K562 (cell line): Measurements from ENCODE around the gene USH2A. TPM values are rescaled to one million over a fixed set of nuclear protein-coding genes. Genes with fewer than 3 reads are reported as not detected.

Source experiments
- ATAC-seq: fragments of 200-7000 bp; cut with Tn5 transposase; 3 replicates; pipeline ENCODE4 v1.9.1; 2020; ENCODE audit warnings: moderate library complexity
- BruUV-seq: library from RNA; stranded (reverse); fragments of 400-500 nt; replicated peaks from 2 replicates; lab custom pipeline; 2021; lab: Mats Ljungman, UMichigan
- CTCF ChIA-PET: fragments of 300-600 bp; formaldehyde crosslinking; extraction: SDS; loops from one replicate; lab custom pipeline; 2021; ENCODE audit warnings: low intra/inter-chr PET ratio; lab: Yijun Ruan, JAX
- POLR2A ChIA-PET: fragments of 300-600, 350-650 bp; sonication (Branson Sonifier 250); formaldehyde crosslinking; extraction: SDS; loops from one replicate; lab custom pipeline; 2021; ENCODE audit warnings: antibody characterized with exemption, inconsistent platforms; lab: Yijun Ruan, JAX
- DNase-seq, 4 experiments: peaks; one replicate each; pipeline versions ENCODE4 v3.0.0 to v3.0.0-alpha.2; 2011 to 2018; ENCODE audit warnings: low spot score in 3 of 4, mixed read lengths in 3 of 4; ENCODE audit errors: extremely low read depth in 1 of 4
- FAIRE-seq: peaks from 2 replicates; lab custom pipeline; 2011; peaks lifted over from hg19 to GRCh38; lab: Jason Lieb, UNC
- H2AFZ ChIP-seq: 2 replicates; pipeline ENCODE4 v1.6.0; 2011; ENCODE audit warnings: low read depth, low read length, control low read depth, inconsistent platforms
- H3K27ac ChIP-seq: fragments of 200-600 bp; 3 replicates; pipeline ENCODE4 v1.8.0; 2011; ENCODE audit warnings: low read depth, mild to moderate bottlenecking, control low read depth, inconsistent platforms, low read length, moderate library complexity, mixed read lengths; ENCODE audit errors: extremely low read depth
- H3K27me3 ChIP-seq, 2 experiments: fragments of 300-600 bp in 1 of 2; 2 replicates in 1 of 2; 3 replicates in 1 of 2; pipeline versions ENCODE4 v1.6.0 to v1.8.0; 2011; ENCODE audit warnings: inconsistent platforms in 2 of 2, low read length in 2 of 2, mild to moderate bottlenecking in 1 of 2, mixed read lengths in 1 of 2, moderate library complexity in 1 of 2; ENCODE audit not compliant: control insufficient read depth in 2 of 2, insufficient read depth in 2 of 2
- H3K36me3 ChIP-seq: fragments of 300-600 bp; 3 replicates; pipeline ENCODE4 v1.8.0; 2011; ENCODE audit warnings: mild to moderate bottlenecking, low read length, inconsistent platforms; ENCODE audit not compliant: control insufficient read depth, insufficient read depth
- H3K4me1 ChIP-seq, 2 experiments: fragments of 200-600 bp in 1 of 2; replicated peaks in 1 of 2; 2 replicates in 1 of 2; 3 replicates in 1 of 2; pipeline versions ENCODE4 v1.5.1 to v1.8.0; 2011; ENCODE audit warnings: inconsistent platforms in 2 of 2, low read length in 2 of 2, mild to moderate bottlenecking in 1 of 2, mixed read lengths in 1 of 2, moderate library complexity in 1 of 2; ENCODE audit not compliant: control insufficient read depth in 2 of 2, insufficient read depth in 2 of 2
- H3K4me2 ChIP-seq: 2 replicates; pipeline ENCODE4 v1.6.1; 2011; ENCODE audit warnings: low read length, control low read depth, inconsistent platforms, mixed read lengths; ENCODE audit not compliant: insufficient read depth
- H3K4me3 ChIP-seq: fragments of 200-600 bp; sonication (generic), shearing (Covaris generic); 2 replicates; pipeline ENCODE4 v1.5.1; 2016; ENCODE audit warnings: control low read depth, inconsistent platforms
- H3K79me2 ChIP-seq: fragments of 200-600 bp; 3 replicates; pipeline ENCODE4 v1.8.0; 2011; ENCODE audit warnings: low read length, inconsistent platforms; ENCODE audit not compliant: control insufficient read depth, insufficient read depth
- H3K9ac ChIP-seq, 2 experiments: 2 replicates each; pipeline versions ENCODE4 v1.6.0 to v1.6.1; 2011; ENCODE audit warnings: low read depth in 2 of 2, low read length in 2 of 2, control low read depth in 1 of 2, inconsistent platforms in 1 of 2, mild to moderate bottlenecking in 1 of 2, mixed read lengths in 1 of 2; ENCODE audit not compliant: insufficient read depth in 1 of 2
- H3K9me1 ChIP-seq: one replicate; pipeline ENCODE4 v1.6.0; 2011; ENCODE audit warnings: inconsistent platforms, mild to moderate bottlenecking, low read length, moderate library complexity; ENCODE audit not compliant: control insufficient read depth, insufficient read depth
- H3K9me3 ChIP-seq: replicated peaks from 2 replicates; pipeline ENCODE4 v1.5.1; 2011; ENCODE audit warnings: low read depth, low read length, inconsistent platforms; ENCODE audit not compliant: control insufficient read depth, insufficient read depth
- H4K20me1 ChIP-seq: replicated peaks from 2 replicates; pipeline ENCODE4 v1.6.1; 2011; ENCODE audit warnings: low read length, inconsistent platforms, mixed read lengths; ENCODE audit not compliant: control insufficient read depth, insufficient read depth
- GATAD2B ChIP-seq: fragments of 450-650 bp; IDR thresholded peaks from 2 replicates; pipeline ENCODE4 v1.6.1; 2017; ENCODE audit warnings: mild to moderate bottlenecking, borderline replicate concordance
- HOMEZ ChIP-seq: fragments of 250-450 bp; sonication (Bioruptor Pico); IDR thresholded peaks from 2 replicates; pipeline ENCODE4 v1.4.0; 2020; ENCODE audit warnings: mild to moderate bottlenecking, moderate library complexity
- IRF2 ChIP-seq: sonication (generic); formaldehyde crosslinking; IDR thresholded peaks from 2 replicates; pipeline ENCODE4 v1.8.1; 2022; ENCODE audit warnings: mild to moderate bottlenecking, missing genetic modification reagents
- NCOA1 ChIP-seq: fragments of 450-650 bp; IDR thresholded peaks from 2 replicates; pipeline ENCODE4 v1.6.1; 2016; ENCODE audit warnings: low read depth
- NCOR1 ChIP-seq: fragments of 450-650 bp; IDR thresholded peaks from 2 replicates; pipeline ENCODE4 v1.6.1; 2016; ENCODE audit warnings: mild to moderate bottlenecking, moderate library complexity
- PHF20 ChIP-seq: fragments of 450-650 bp; IDR thresholded peaks from 2 replicates; pipeline ENCODE4 v1.6.1; 2018; ENCODE audit not compliant: partially characterized antibody
- RHOXF2B ChIP-seq: fragments of 250-450 bp; sonication (Bioruptor Pico); conservative IDR thresholded peaks from 2 replicates; pipeline ENCODE4 v1.5.1; 2021
- SREBF1 ChIP-seq: fragments of 150-350 bp; IDR thresholded peaks from 2 replicates; pipeline ENCODE4 v1.6.1; 2014; ENCODE audit warnings: antibody characterized with exemption, low read depth, low read length, borderline replicate concordance
- SREBF2 ChIP-seq: sonication (generic); formaldehyde crosslinking; IDR thresholded peaks from 2 replicates; pipeline ENCODE4 v1.4.0; 2020; ENCODE audit warnings: mild to moderate bottlenecking, missing genetic modification reagents
- XRCC5 ChIP-seq: fragments of 200-400 bp; formaldehyde crosslinking; IDR thresholded peaks from 2 replicates; pipeline ENCODE4 v1.6.1; 2017; ENCODE audit warnings: low read depth, mild to moderate bottlenecking, low read length
- ZBTB49 ChIP-seq: sonication (generic); formaldehyde crosslinking; IDR thresholded peaks from 2 replicates; pipeline ENCODE4 v1.8.0; 2022; ENCODE audit warnings: missing genetic modification reagents, mild to moderate bottlenecking, borderline replicate concordance
- ZNF133 ChIP-seq: fragments of 250-450 bp; sonication (Bioruptor Pico); IDR thresholded peaks from 2 replicates; pipeline ENCODE4 v1.4.0; 2020; ENCODE audit warnings: mild to moderate bottlenecking
- ZNF23 ChIP-seq: fragments of 250-450 bp; sonication (Bioruptor Pico); IDR thresholded peaks from 2 replicates; pipeline ENCODE4 v1.4.0; 2020; ENCODE audit warnings: mild to moderate bottlenecking
- WGBS: fragments of 100-300 bp; shearing (Covaris generic); methylation state at CpG from one replicate; pipeline ENCODE4 v1.1.6; 2016; ENCODE audit warnings: low coverage, mixed read lengths; ENCODE audit not compliant: insufficient coverage; ENCODE audit errors: missing lambda C conversion rate; 5-methylcytosine and 5-hydroxymethylcytosine counted together
- in situ Hi-C: fragments of 300-500 bp; cut with MboI; formaldehyde crosslinking; loops from 4 replicates; pipeline ENCODE4 v1.15.0; 2018; ENCODE audit warnings: inconsistent platforms, mixed read lengths
- intact Hi-C: fragments of 100-400 bp; cut with micrococcal nuclease; formaldehyde crosslinking; loops from 2 replicates; pipeline ENCODE4 v1.14.2; 2022
- polyA plus RNA-seq, 8 experiments: library from polyadenylated mRNA; depleted of rRNA in 4 of 8; stranded (reverse) in 5 of 8; unstranded in 3 of 8; fragments of >200 nt; fragmentation: Nextera tagmentation in 2 of 8; fragmentation: Illumina TruSeq in 1 of 8; extraction: Ambion mirVana in 2 of 8; extraction: Trizol in 1 of 8; gene quantifications; 2 replicates each; pipeline versions ENCODE4 v1.2.1 to v1.2.3, GENCODE V29; 2011 to 2014; ENCODE audit warnings: inconsistent platforms in 1 of 8, missing spikeins in 1 of 8
- total RNA-seq, 7 experiments: library from RNA; depleted of rRNA in 6 of 7; stranded (reverse); fragments of >200 nt in 6 of 7; fragmentation: Illumina TruSeq in 2 of 7; extraction: Trizol in 2 of 7; gene quantifications; 2 replicates each; pipeline versions ENCODE4 v1.2.1 to v1.2.3, GENCODE V29; 2011 to 2021; ENCODE audit warnings: low replicate concordance in 1 of 7
- TF ChIP-seq, protein P1 (sequence below): fragments of 200-800 bp; sonication (Bioruptor generic); IDR thresholded peaks from 2 replicates; pipeline ENCODE4 v1.6.1; 2017; ENCODE audit warnings: missing genetic modification characterization, missing compliant biosample characterization
- TF ChIP-seq, protein P2 (sequence below): fragments of 450-650 bp; formaldehyde crosslinking; IDR thresholded peaks from 2 replicates; pipeline ENCODE4 v1.4.0; 2020; ENCODE audit warnings: mild to moderate bottlenecking, moderate library complexity

USH2A gene
- total and polyA plus RNA-seq, 9 of the 15 experiments (the other 6 are each of a cell fraction or from before 2014, with no cell fraction given), result under 0.01 TPM; not detected in 7

DNA sequence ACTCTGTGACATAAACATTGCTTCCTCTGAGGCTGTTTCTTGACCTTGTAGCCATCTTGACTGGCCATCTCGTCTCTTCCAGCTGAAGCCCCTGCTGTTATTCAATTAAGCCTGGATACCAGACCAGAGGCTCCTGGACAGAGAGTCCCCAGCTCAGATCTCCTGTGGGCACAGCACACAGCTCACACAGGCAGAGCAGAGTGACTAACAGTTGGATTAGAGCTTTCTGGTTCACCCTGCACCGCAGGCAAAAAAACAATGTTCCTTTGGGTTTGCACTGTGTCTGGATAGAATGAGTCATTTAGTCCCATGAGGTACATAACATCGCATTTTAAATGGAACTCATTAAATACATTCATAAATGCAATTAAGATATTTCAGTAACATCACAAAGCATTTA lies 33.4 kb upstream of the USH2A start:
- DNase-seq (no peak), FAIRE-seq (no peak), ATAC-seq (no peak)
- Histone ChIP-seq H3K27ac (no peak overlapping the region), H3K4me2 (no peak overlapping the region), H3K36me3 (no peaks in the 10 kb centered on the region), H3K27me3 (no peaks in the 10 kb centered on the region), H3K9ac (no peak overlapping the region), H3K79me2 (no peaks in the 10 kb centered on the region), H3K9me3 (no peaks in the 10 kb centered on the region; the same call in 1 of the 2 replicates), H4K20me1 (no peaks in the 10 kb centered on the region), H3K9me1 (no peaks in the 10 kb centered on the region), H3K4me1 (no peaks in the 10 kb centered on the region), H2AFZ (no peak overlapping the region), H3K4me3 (no peak overlapping the region)
- TF ChIP-seq NCOR1 (no peak), NCOA1 (no peak), SREBF1 (no peak), PHF20 (no peak), RHOXF2B (CRISPR knock-in tag) (no peak), ZNF133 (CRISPR knock-in tag) (no peak), SREBF2 (CRISPR knock-in tag) (no peak), ZNF23 (CRISPR knock-in tag) (no peak), XRCC5 (no peak), IRF2 (CRISPR knock-in tag) (no peak), HOMEZ (CRISPR knock-in tag) (no peak), GATAD2B (no peak), ZBTB49 (CRISPR knock-in tag) (no peak)
- TF ChIP-seq, protein P1, sequence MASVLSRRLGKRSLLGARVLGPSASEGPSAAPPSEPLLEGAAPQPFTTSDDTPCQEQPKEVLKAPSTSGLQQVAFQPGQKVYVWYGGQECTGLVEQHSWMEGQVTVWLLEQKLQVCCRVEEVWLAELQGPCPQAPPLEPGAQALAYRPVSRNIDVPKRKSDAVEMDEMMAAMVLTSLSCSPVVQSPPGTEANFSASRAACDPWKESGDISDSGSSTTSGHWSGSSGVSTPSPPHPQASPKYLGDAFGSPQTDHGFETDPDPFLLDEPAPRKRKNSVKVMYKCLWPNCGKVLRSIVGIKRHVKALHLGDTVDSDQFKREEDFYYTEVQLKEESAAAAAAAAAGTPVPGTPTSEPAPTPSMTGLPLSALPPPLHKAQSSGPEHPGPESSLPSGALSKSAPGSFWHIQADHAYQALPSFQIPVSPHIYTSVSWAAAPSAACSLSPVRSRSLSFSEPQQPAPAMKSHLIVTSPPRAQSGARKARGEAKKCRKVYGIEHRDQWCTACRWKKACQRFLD (CRISPR knock-in tag), result no peak
- TF ChIP-seq, protein P2, sequence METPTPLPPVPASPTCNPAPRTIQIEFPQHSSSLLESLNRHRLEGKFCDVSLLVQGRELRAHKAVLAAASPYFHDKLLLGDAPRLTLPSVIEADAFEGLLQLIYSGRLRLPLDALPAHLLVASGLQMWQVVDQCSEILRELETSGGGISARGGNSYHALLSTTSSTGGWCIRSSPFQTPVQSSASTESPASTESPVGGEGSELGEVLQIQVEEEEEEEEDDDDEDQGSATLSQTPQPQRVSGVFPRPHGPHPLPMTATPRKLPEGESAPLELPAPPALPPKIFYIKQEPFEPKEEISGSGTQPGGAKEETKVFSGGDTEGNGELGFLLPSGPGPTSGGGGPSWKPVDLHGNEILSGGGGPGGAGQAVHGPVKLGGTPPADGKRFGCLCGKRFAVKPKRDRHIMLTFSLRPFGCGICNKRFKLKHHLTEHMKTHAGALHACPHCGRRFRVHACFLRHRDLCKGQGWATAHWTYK (CRISPR knock-in tag), result no peak
- CTCF ChIA-PET, result no interaction called here
- POLR2A ChIA-PET, result no interaction called here
- in situ Hi-C loops (no loop called here), intact Hi-C loops (no loop called here)
- WGBS, result 4% methylated on average over 3 of the region's 3 CpGs
- BruUV-seq, result no TSS peak
